B cell (primary cell): ENCODE measurements around the gene STK40. TPM values are rescaled to one million over a fixed set of nuclear protein-coding genes. Genes with fewer than 3 reads are reported as not detected.

Source experiments
- ATAC-seq: fragments of 200-7000 bp; cut with Tn5 transposase; one replicate; pipeline ENCODE4 v1.10.0; 2021; ENCODE audit warnings: low read depth, mild to moderate bottlenecking, moderate number of reproducible peaks, moderate library complexity
- CTCF ChIA-PET: fragments of 350-600 bp; sonication (Branson Sonifier 250); formaldehyde crosslinking; loops from one replicate; lab custom pipeline; 2021; ENCODE audit warnings: antibody characterized with exemption, inconsistent platforms; lab: Charles Lee
- POLR2A ChIA-PET: fragments of 350-600 bp; sonication (Branson Sonifier 250); formaldehyde crosslinking; loops from one replicate; lab custom pipeline; 2021; ENCODE audit warnings: antibody characterized with exemption; lab: Charles Lee
- DNase-seq: peaks from one replicate; pipeline ENCODE4 v3.0.0; 2013
- H2AFZ ChIP-seq: 2 replicates; pipeline ENCODE4 v1.6.1; 2012; ENCODE audit warnings: mild to moderate bottlenecking, low read depth, low read length; ENCODE audit not compliant: insufficient read depth, poor library complexity, severe bottlenecking
- H3K27ac ChIP-seq, 2 donors: 1 replicate in 1 of 2; 2 replicates in 1 of 2; pipeline ENCODE4 v1.5.1; 2012 to 2013; ENCODE audit warnings: low read length in 2 of 2, mild to moderate bottlenecking in 2 of 2, moderate library complexity in 1 of 2
- H3K27me3 ChIP-seq, 4 experiments: fragments of 200-600 bp in 1 of 4; sonication (generic) in 1 of 4; replicated peaks in 1 of 4; 1 replicate in 2 of 4; 2 replicates in 2 of 4; pipeline versions ENCODE4 v1.6.1 to v1.7.0; 2013 to 2016; ENCODE audit warnings: low read length in 3 of 4, mild to moderate bottlenecking in 2 of 4, mixed read lengths in 1 of 4, moderate library complexity in 1 of 4; ENCODE audit not compliant: insufficient read depth in 4 of 4, control insufficient read depth in 3 of 4; ENCODE audit errors: control extremely low read depth in 1 of 4
- H3K36me3 ChIP-seq, 2 experiments: replicated peaks in 1 of 2; 1 replicate in 1 of 2; 2 replicates in 1 of 2; pipeline versions ENCODE4 v1.6.1 to v1.7.1; 2013; ENCODE audit warnings: low read length in 1 of 2; ENCODE audit not compliant: insufficient read depth in 2 of 2, control insufficient read depth in 1 of 2; ENCODE audit errors: control extremely low read depth in 1 of 2, extremely low read depth in 1 of 2
- H3K4me1 ChIP-seq, 2 donors: fragments of 200-600 bp in 1 of 2; sonication (generic) in 1 of 2; 1 replicate in 1 of 2; 2 replicates in 1 of 2; pipeline versions ENCODE4 v1.5.1 to v1.6.1; 2013 to 2017; ENCODE audit warnings: low read length in 2 of 2; ENCODE audit not compliant: control insufficient read depth in 2 of 2, insufficient read depth in 2 of 2
- H3K4me2 ChIP-seq: replicated peaks from 2 replicates; pipeline ENCODE3; 2012; ENCODE audit warnings: mild to moderate bottlenecking, low read depth, low read length; ENCODE audit not compliant: poor library complexity, severe bottlenecking
- H3K4me3 ChIP-seq, 5 experiments: fragments of 200-600 bp in 1 of 5; sonication (generic) in 1 of 5; 1 replicate in 3 of 5; 2 replicates in 2 of 5; pipeline versions ENCODE4 v1.5.1 to v1.7.0; 2011 to 2016; ENCODE audit warnings: low read length in 4 of 5, mild to moderate bottlenecking in 4 of 5, low read depth in 2 of 5, control low read depth in 1 of 5, moderate library complexity in 1 of 5; ENCODE audit not compliant: insufficient read depth in 1 of 5; ENCODE audit errors: control extremely low read depth in 1 of 5, extremely low read depth in 1 of 5
- H3K79me2 ChIP-seq: fragments of 200-600 bp; sonication (generic); one replicate; pipeline ENCODE4 v1.6.0; 2016; ENCODE audit warnings: low read length; ENCODE audit not compliant: control insufficient read depth, insufficient read depth
- H3K9ac ChIP-seq: fragments of 200-600 bp; sonication (generic); 2 replicates; pipeline ENCODE4 v1.6.1; 2017; ENCODE audit warnings: mild to moderate bottlenecking, low read length, moderate library complexity
- H3K9me3 ChIP-seq, 3 donors: one replicate each; pipeline versions ENCODE4 v1.6.1 to v1.7.1; 2013; ENCODE audit warnings: low read length in 2 of 3; ENCODE audit not compliant: control insufficient read depth in 2 of 3, insufficient read depth in 1 of 3; ENCODE audit errors: control extremely low read depth in 1 of 3
- H4K20me1 ChIP-seq: 2 replicates; pipeline ENCODE4 v1.6.0; 2012; ENCODE audit warnings: mild to moderate bottlenecking, low read length; ENCODE audit not compliant: insufficient read depth, control insufficient read depth, poor library complexity, severe bottlenecking
- H3K27ac Mint-ChIP-seq: one replicate; pipeline ENCODE4 v1.8.0; 2021; ENCODE audit warnings: mixed read lengths
- H3K27me3 Mint-ChIP-seq: one replicate; pipeline ENCODE4 v1.8.0; 2021; ENCODE audit warnings: mixed read lengths
- H3K4me1 Mint-ChIP-seq: one replicate; pipeline ENCODE4 v1.8.0; 2021; ENCODE audit warnings: mixed read lengths
- H3K4me3 Mint-ChIP-seq: one replicate; pipeline ENCODE4 v1.8.0; 2021; ENCODE audit warnings: mixed read lengths
- H3K9me3 Mint-ChIP-seq: one replicate; pipeline ENCODE4 v1.8.0; 2022; ENCODE audit warnings: mixed read lengths; ENCODE audit not compliant: insufficient read depth
- EZH2 ChIP-seq: IDR thresholded peaks from 2 replicates; pipeline ENCODE4 v1.6.1; 2012; ENCODE audit warnings: borderline replicate concordance, low read depth, mild to moderate bottlenecking, moderate library complexity, low read length; ENCODE audit not compliant: insufficient read depth, poor library complexity, severe bottlenecking
- WGBS: methylation state at CpG from one replicate; pipeline ENCODE4 v1.1.5; 2013; ENCODE audit warnings: missing lambda C conversion rate; ENCODE audit not compliant: insufficient coverage; 5-methylcytosine and 5-hydroxymethylcytosine counted together
- intact Hi-C: fragments of 100-400 bp; cut with micrococcal nuclease; formaldehyde crosslinking; loops from one replicate; pipeline ENCODE4 v1.10.0; 2022
- polyA plus RNA-seq: library from polyadenylated mRNA; depleted of rRNA; stranded (reverse); fragments of >200 nt; gene quantifications from 2 replicates; pipeline ENCODE4 v1.2.3, GENCODE V29; 2012
- total RNA-seq, 2 donors: library from RNA; stranded (reverse); fragments of 120-200 nt in 1 of 2; gene quantifications; 1 replicate in 1 of 2; 2 replicates in 1 of 2; pipeline versions ENCODE4 v1.2.3 to v1.2.4, GENCODE V29; 2013 to 2022
- TF ChIP-seq, protein P1 (sequence below): fragments of 200-600 bp; IDR thresholded peaks from one replicate; pipeline ENCODE4 v1.8.0; 2022; ENCODE audit warnings: antibody characterized with exemption, mild to moderate bottlenecking

The STK40 gene
- total and polyA plus RNA-seq, 2 donors (not counting 1 experiment from before 2014, with no cell fraction given): 53.1 to 69.1 TPM

DNA sequence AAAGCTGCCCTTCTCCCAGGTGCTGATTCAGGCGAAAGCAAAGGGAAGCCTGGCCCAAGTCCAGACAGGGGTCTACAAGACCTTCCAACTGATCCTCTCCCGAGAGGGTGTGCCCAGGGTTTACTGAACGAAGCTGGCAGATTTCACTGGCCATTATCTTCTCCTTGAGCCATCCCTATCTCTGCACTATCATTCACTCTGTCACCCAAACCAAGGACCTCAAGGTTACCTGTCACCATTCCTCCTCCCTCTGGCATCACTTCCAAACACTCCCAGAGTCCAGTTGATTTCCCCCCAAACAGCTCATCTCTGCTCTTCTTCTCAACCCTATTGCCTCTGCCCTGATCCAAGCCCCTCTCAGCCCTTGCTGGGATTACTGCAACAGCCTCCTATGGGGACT lies 4.9 kb downstream of the STK40 start:
- H3K4me1 Mint-ChIP-seq: peaks cover 71% of the 10 kb centered on the region
- no peak for ATAC-seq
- Histone ChIP-seq H2AFZ (no peak overlapping the region), H3K79me2 (peaks cover 99% of the 10 kb centered on the region), H3K36me3 (peaks cover 0 to 22% of the 10 kb centered on the region in 2 experiments), H4K20me1 (peaks cover 57% of the 10 kb centered on the region), H3K4me1 (peaks cover 47 to 70% of the 10 kb centered on the region in 2 donors), H3K27me3 (no peaks in the 10 kb centered on the region), H3K9ac (no peak overlapping the region), H3K27ac (peak overlapping the region; percentile 2 to 73), H3K4me2 (no peak overlapping the region), H3K9me3 (no peaks in the 10 kb centered on the region), H3K4me3 (no peak overlapping the region)
- no peaks in the 10 kb centered on the region for H3K27me3 Mint-ChIP-seq
- WGBS: 95% methylated on average over 3 of the region's 3 CpGs
- CTCF ChIA-PET: interaction anchor here (1.1 to 1.5 kb wide), 2 partner anchors 13 to 232 kb away, joined by 4 to 6 read pairs; no protein-coding TSS in a partner anchor
- H3K4me3 Mint-ChIP-seq: no peak overlapping the region
- POLR2A ChIA-PET: no interaction called here
- intact Hi-C loops: no loop called here
- H3K9me3 Mint-ChIP-seq: no peaks in the 10 kb centered on the region
- DNase-seq: no peak
- peak overlapping the region; percentile 59 for H3K27ac Mint-ChIP-seq
- no peak for TF ChIP-seq EZH2
- TF ChIP-seq, protein P1, sequence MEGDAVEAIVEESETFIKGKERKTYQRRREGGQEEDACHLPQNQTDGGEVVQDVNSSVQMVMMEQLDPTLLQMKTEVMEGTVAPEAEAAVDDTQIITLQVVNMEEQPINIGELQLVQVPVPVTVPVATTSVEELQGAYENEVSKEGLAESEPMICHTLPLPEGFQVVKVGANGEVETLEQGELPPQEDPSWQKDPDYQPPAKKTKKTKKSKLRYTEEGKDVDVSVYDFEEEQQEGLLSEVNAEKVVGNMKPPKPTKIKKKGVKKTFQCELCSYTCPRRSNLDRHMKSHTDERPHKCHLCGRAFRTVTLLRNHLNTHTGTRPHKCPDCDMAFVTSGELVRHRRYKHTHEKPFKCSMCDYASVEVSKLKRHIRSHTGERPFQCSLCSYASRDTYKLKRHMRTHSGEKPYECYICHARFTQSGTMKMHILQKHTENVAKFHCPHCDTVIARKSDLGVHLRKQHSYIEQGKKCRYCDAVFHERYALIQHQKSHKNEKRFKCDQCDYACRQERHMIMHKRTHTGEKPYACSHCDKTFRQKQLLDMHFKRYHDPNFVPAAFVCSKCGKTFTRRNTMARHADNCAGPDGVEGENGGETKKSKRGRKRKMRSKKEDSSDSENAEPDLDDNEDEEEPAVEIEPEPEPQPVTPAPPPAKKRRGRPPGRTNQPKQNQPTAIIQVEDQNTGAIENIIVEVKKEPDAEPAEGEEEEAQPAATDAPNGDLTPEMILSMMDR: no peak

GRCh38 chr1:36380143-36380619 lies 5.5 kb downstream of the STK40 start:
- H3K27me3 ChIP-seq: no peaks in the 10 kb centered on the region
- H3K4me1 Mint-ChIP-seq: peaks cover 72% of the 10 kb centered on the region
- no peak overlapping the region for H3K4me2 ChIP-seq
- H3K27ac ChIP-seq: peak overlapping the region; percentile 2 to 73
- H4K20me1 ChIP-seq: peaks cover 55% of the 10 kb centered on the region
- H3K79me2 ChIP-seq: peaks cover 100% of the 10 kb centered on the region
- TF ChIP-seq, protein P1: no peak
- TF ChIP-seq EZH2: no peak
- no peak overlapping the region for H3K4me3 ChIP-seq
- no peaks in the 10 kb centered on the region for H3K9me3 Mint-ChIP-seq
- CTCF ChIA-PET: interaction anchor here (1.5 kb wide), 1 partner anchor 12 kb away, joined by 6 read pairs; no protein-coding TSS in a partner anchor
- 91% methylated on average over 1 of the region's 5 CpGs for WGBS
- DNase-seq (no peak), ATAC-seq (no peak)
- H3K27me3 Mint-ChIP-seq: no peaks in the 10 kb centered on the region
- H3K4me3 Mint-ChIP-seq: no peak overlapping the region
- H3K4me1 ChIP-seq: peaks cover 51 to 75% of the 10 kb centered on the region in 2 donors
- peak overlapping the region; percentile 59 for H3K27ac Mint-ChIP-seq
- peaks cover 0 to 23% of the 10 kb centered on the region in 2 experiments for H3K36me3 ChIP-seq
- no peak overlapping the region for H2AFZ ChIP-seq
- intact Hi-C loops: no loop called here
- H3K9ac ChIP-seq: no peak overlapping the region
- no peaks in the 10 kb centered on the region for H3K9me3 ChIP-seq
- POLR2A ChIA-PET: no interaction called here
